HFF-Myc (cell line): ENCODE measurements around the gene TMEM135.

Experiments
- DNase-seq: peaks from one replicate; pipeline ENCODE4 v3.0.0-alpha.2; 2011; ENCODE audit warnings: low read depth; ENCODE audit errors: extremely low read depth
- H3K4me3 ChIP-seq: replicated peaks from 2 replicates; pipeline ENCODE4 v1.5.1; 2011; ENCODE audit warnings: low read depth, mild to moderate bottlenecking, control low read depth, low read length
- CTCF ChIP-seq: IDR thresholded peaks from 2 replicates; pipeline ENCODE4 v1.5.1; 2012; ENCODE audit warnings: mild to moderate bottlenecking, low read depth, low read length, control low read depth; ENCODE audit errors: missing control alignments

The TMEM135 gene

GRCh38 chr11:87212891-87213290 is 175.2 kb downstream of the TMEM135 start:
- no peak for DNase-seq
- no peak overlapping the region for H3K4me3 ChIP-seq
- no peak for TF ChIP-seq CTCF

GRCh38 chr11:87213444-87213843 is 175.7 kb downstream of the TMEM135 start:
- H3K4me3 ChIP-seq, result no peak overlapping the region
- TF ChIP-seq CTCF, result no peak
- no peak for DNase-seq

- TF ChIP-seq CTCF, result no peak
- no peak for DNase-seq
- no peak overlapping the region for H3K4me3 ChIP-seq
These were observed 177.5 kb downstream of the TMEM135 start for GRCh38 chr11:87215236-87215635.

GRCh38 chr11:87219266-87219665 is 181.5 kb downstream of the TMEM135 start:
- DNase-seq, result no peak

GRCh38 chr11:87223816-87224215 is 186.1 kb downstream of the TMEM135 start:
- no peak for DNase-seq
- TF ChIP-seq CTCF, result no peak
- H3K4me3 ChIP-seq, result no peak overlapping the region

More at GRCh38 chr11:87219266-87219665, 181.5 kb downstream of the TMEM135 start:
- no peak overlapping the region for H3K4me3 ChIP-seq
- no peak for TF ChIP-seq CTCF

GRCh38 chr11:87224486-87224885 is 186.8 kb downstream of the TMEM135 start:
- no peak for TF ChIP-seq CTCF
- no peak for DNase-seq

GRCh38 chr11:87228820-87229219 is 191.1 kb downstream of the TMEM135 start:
- no peak for TF ChIP-seq CTCF
- no peak overlapping the region for H3K4me3 ChIP-seq
- DNase-seq, result no peak

More at GRCh38 chr11:87224486-87224885, 186.8 kb downstream of the TMEM135 start:
- no peak overlapping the region for H3K4me3 ChIP-seq
